ENCODE results near the gene DPP6. TPM values are rescaled to one million over a fixed set of nuclear protein-coding genes. Genes with fewer than 3 reads are reported as not detected.

Gene DPP6
- total RNA-seq, 1 donor from 2014 or later = not detected

- intact Hi-C loops (cut with micrococcal nuclease) = no loop called here
These were observed 284.1 kb downstream of the DPP6 start for GRCh38 chr7:154336295-154336694.

GRCh38 chr7:154338701-154339506 lies 286.7 kb downstream of the DPP6 start:
- intact Hi-C loops (cut with micrococcal nuclease) = no loop called here

DNA sequence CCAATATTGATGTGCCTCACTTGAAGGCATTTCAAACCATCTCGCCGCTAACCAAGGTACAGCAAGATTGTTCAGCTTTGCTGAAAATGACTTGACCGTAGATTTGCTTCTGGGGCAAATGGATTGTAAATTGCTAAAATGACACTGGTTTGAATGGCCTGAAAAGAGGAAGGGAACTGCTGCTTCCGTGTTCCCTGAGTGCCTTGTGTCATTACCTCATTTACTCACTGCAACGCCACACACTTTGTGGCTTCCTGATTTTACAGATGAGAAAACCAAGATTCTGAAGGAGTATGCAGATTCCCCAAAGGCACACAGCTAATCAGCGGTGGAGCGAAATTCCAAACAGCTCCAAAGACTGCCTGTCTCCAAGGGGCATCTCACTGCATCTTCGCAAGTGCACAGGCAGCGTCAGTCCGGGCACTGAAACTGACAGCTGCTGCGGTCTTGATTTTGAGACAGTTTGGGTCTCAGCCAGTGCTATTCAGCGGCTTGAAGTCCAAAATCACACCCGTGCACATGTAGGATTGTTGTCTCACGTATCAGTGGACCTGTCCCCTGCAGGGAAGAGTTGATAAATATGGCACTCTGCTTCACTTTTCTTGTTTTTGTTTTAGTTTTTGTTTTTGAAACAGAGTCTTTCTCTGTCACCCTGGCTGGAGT lies 290.9 kb downstream of the DPP6 start:
- intact Hi-C loops (cut with micrococcal nuclease) = no loop called here

DNA sequence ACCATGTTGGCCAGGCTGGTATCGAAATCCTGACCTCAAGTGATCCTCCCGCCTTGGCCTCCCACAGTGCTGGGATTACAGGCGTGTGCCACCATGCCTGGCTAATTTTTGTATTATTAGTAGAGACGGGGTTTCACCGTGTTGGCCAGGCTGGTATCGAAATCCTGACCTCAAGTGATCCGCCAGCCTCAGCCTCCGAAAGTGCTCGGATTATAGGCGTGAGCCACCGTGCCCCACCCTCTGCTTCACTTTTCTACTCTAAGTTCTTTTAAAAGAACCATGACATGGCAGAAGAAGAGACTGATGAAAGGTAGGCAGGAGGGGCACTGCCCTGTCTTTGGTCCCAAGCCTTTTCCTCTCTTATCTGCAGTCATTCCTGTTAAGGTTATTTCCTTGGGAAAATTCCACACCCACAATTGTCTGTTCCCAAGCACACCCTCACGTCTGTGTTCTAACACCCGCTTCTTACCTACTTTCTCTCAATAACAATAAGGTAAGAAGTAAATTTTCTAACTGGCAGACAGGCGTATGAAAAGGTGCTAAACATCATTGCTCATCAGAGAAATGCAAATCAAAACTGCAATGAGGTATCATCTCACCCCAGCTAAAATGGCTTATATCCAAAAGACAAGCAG lies 291.7 kb downstream of the DPP6 start:
- intact Hi-C loops (cut with micrococcal nuclease) = no loop called here

- intact Hi-C loops (cut with micrococcal nuclease) = no loop called here
These were observed 292.9 kb downstream of the DPP6 start for GRCh38 chr7:154345093-154345492.

DNA sequence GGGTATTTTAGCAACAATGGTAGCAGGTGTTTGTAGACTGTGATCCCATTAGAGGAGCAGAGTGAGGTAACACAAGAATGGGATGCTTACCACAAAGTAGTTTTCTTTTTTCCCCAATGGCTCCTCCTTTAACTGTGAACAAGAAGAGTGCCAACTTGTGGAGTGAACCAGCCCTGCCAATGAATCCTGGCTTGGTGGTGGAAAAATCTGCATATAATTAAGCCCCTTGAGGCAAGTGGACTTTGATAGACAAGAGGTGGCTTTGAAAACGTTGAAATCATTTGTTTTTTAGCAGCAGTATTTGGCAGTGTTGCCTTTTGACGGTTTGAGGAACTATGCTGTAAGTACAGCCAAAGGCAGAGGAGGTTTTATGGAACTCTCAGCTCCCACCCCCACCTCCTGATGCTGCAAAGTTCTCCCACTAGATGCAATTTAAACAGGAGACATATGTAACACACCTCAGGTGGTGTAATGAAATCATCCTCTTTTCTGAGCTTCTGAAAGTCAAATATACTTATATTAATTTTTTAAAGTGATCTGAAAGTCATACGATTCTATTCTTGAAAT lies 295.6 kb downstream of the DPP6 start:
- intact Hi-C loops (cut with micrococcal nuclease) = no loop called here

GRCh38 chr7:154350892-154351291 lies 298.7 kb downstream of the DPP6 start:
- intact Hi-C loops (cut with micrococcal nuclease) = no loop called here

DNA sequence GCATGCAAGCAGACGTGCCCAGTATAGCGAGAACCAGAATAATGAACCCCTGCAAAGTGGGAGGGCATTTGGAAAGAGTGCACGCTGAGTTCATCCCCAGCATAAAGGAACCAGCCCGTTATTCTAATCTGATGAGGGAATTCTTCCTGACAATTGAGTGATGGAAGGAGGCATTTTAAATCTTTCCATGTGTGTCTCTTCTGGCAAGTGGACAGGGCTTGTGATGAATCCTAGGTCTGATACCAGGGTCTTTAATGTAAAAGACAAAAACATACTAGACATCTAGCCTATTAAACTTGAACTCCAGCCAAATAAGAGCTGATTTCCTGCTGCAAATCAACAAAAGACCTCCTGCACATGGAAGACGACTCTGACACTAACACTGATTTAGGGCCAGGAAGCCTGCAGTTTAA lies 301.2 kb downstream of the DPP6 start:
- intact Hi-C loops (cut with micrococcal nuclease) = no loop called here

DNA sequence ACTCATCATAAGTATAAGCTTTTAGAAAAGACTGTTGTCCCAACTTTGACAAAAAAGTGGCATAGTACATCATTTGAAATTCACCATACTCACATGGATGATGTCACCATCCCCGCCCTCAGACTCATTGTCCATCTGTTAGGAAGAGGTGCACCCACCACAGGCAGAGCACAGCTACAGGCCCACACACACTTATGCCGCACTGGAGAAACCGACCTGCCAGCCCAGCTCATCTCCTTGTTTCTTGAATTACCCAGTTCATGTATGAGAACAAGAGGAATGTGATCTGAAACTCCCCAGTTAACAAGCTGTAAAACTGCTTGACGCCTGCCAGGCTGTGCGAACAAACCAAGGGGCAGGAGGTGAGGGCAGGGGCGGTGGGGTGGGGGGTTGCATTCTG lies 312.0 kb downstream of the DPP6 start:
- intact Hi-C loops (cut with micrococcal nuclease) = no loop called here

GRCh38 chr7:154371424-154371823 lies 319.2 kb downstream of the DPP6 start:
- intact Hi-C loops (cut with micrococcal nuclease) = no loop called here

- intact Hi-C loops (cut with micrococcal nuclease) = no loop called here
These were observed 319.9 kb downstream of the DPP6 start for GRCh38 chr7:154372011-154372601.

- intact Hi-C loops (cut with micrococcal nuclease) = no loop called here
These were observed 321.8 kb downstream of the DPP6 start for GRCh38 chr7:154373956-154374355.

- intact Hi-C loops (cut with micrococcal nuclease) = no loop called here
These were observed 323.8 kb downstream of the DPP6 start for GRCh38 chr7:154375956-154376355.

DNA sequence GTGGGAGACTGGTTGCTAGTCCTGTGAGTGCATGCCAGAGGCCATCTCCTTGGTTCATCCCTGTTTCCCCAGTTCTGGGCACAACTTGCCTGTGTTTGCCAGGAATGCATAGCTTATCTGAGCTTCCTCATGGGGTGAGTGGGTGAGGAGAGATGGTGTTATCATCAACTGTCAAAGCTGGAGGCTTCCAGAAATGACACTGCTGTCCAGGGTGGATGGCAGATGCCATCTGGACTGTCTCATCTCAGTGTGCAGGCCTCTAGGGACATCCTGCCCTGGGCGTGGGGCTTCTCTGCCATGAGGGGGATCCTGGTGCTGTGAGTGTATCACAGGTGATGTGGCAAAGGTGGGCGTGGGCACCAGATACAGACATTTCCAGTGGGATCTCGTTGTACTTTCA lies 328.6 kb downstream of the DPP6 start:
- intact Hi-C loops (cut with micrococcal nuclease) = no loop called here

- intact Hi-C loops (cut with micrococcal nuclease) = no loop called here
These were observed 330.8 kb downstream of the DPP6 start for GRCh38 chr7:154383045-154383444.

- intact Hi-C loops (cut with micrococcal nuclease) = no loop called here
These were observed 333.0 kb downstream of the DPP6 start for GRCh38 chr7:154385214-154385613.

DNA sequence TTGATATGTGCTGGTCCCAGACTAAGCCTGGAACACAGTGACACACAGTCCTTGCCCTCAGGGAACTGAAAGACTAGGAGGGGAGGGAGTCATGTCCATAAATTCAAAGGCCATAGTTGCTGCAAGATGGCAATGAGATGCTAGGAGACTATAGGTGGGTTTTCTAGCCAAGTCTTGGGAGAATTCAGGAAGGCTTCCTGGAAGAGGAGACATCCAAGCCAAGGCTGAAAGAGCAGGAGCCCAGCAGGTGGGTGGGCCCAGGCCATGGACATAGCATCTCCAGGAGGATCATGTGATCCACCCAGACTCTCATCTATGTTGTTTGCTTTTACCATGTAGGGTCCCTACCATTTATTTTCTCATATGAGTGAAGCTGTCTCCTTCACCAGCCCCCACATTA lies 335.1 kb downstream of the DPP6 start:
- intact Hi-C loops (cut with micrococcal nuclease) = no loop called here

DNA sequence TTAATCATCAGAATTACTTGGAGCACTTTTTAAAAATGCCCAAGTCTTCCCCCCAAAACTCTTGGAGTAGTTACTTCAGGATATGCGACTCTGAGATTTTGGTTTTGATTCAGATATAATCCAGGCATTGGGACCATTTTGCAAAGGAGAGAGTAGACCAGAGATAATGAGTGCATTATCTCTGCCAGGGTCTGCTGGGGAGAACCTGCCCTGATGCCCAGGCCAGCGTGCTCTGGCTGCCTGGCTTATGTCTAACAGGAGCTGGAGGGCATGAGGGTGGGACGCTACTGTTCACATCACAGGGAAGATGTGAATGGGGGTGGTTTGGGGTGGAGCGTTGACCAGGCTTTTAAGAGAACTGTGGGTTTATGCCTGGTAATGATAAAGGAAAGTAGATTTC lies 336.2 kb downstream of the DPP6 start:
- intact Hi-C loops (cut with micrococcal nuclease) = no loop called here

GRCh38 chr7:154388999-154389398 lies 336.8 kb downstream of the DPP6 start:
- intact Hi-C loops (cut with micrococcal nuclease) = no loop called here

GRCh38 chr7:154390961-154391360 lies 338.8 kb downstream of the DPP6 start:
- intact Hi-C loops (cut with micrococcal nuclease) = no loop called here

- intact Hi-C loops (cut with micrococcal nuclease) = no loop called here
These were observed 342.6 kb downstream of the DPP6 start for GRCh38 chr7:154394804-154395203.

DNA sequence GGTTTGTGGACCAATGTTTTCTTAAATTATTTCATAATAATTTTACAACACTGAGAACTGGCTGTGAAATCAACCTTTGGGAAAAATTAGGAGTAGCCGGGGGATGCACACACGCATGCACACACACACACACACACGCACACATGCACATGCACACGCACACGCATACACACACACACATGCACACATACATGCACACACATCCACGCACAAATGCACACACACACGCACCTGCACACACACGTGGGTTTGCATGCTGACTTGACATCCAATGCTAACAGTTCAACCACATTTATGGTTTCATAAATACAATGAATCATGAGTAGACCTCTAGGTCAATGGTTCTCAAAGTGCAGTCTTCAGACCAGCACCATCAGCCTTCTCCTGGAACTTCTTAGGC lies 354.1 kb downstream of the DPP6 start:
- intact Hi-C loops (cut with micrococcal nuclease) = no loop called here
